TTC549 (cell line): Measurements from ENCODE around the gene SLC11A2.
"Not testable (repeated sequence)": the region's sequence is repeated elsewhere in the genome, so short reads cannot be mapped to it uniquely, and the experiment has no call there.

Source experiments
- FAIRE-seq: peaks from 2 replicates; lab custom pipeline; 2012; peaks lifted over from hg19 to GRCh38; lab: Jason Lieb, UNC

The SLC11A2 gene

GRCh38 chr12:50990147-50990727, 35.9 kb downstream of the SLC11A2 start:
- no peak for FAIRE-seq

GRCh38 chr12:50988871-50989270, 37.3 kb downstream of the SLC11A2 start:
- no peak for FAIRE-seq

GRCh38 chr12:50988051-50988450, 38.1 kb downstream of the SLC11A2 start:
- no peak for FAIRE-seq

GRCh38 chr12:50986966-50987737, 39.0 kb downstream of the SLC11A2 start:
- FAIRE-seq = peak; percentile 75

GRCh38 chr12:50985322-50985721, 40.9 kb downstream of the SLC11A2 start:
- FAIRE-seq = no peak

GRCh38 chr12:50984586-50985298, 41.4 kb downstream of the SLC11A2 start:
- FAIRE-seq = no peak

GRCh38 chr12:50981319-50982239, 44.6 kb downstream of the SLC11A2 start:
- no peak for FAIRE-seq

- FAIRE-seq = no peak
Observed at GRCh38 chr12:50980545-50980944, 45.6 kb downstream of the SLC11A2 start.

DNA sequence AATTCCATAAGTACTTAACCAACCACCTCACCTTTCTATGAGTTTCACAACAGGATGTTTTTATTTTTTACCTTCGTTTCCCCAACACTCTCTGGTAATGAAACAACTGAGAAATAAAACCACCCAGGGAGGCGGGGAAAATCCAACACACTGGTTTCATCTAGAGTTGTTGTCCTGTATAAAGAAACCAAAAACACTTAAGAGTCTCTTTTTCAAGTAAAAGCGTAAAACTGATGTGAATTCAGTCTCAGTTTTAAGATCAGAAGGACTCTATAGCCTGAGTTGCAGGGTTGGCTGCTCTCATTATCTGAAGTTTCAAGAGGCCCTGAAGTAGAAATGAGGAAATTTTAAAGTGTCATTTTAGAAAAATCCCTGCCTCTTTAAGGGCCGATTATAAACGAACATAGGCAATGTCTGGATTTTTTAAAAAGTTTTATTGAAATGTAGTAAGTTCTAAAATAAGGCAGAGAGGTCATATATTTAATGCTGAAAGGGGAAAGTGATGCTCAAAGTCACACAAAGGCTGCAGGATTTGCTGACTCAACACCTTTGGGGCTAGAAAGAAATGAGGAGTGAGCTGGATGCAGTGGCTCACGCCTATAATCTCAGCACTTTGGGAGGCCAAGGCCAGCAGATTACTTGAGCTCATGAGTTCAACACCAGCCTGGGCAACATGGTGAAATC, 46.7 kb downstream of the SLC11A2 start:
- no peak for FAIRE-seq

GRCh38 chr12:50971946-50972345, 54.2 kb downstream of the SLC11A2 start:
- FAIRE-seq = no peak

DNA sequence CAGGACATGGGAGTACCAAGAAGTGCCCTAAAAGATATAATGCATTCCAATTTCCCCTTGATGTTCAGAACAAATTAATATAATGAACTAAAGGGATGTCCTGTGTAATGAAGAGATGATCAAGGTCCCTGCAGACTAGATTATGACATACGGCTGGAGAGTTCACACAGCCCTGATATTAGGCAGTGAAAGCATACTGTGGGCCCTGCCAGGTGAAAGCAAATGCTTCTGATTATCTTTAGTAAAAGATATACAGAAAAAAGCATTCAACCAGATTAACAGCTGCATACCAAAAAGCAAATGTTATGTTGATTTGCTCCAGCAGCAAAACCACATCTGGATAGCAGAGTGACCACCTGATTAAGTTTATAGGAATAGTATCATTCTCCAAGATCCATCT, 61.8 kb downstream of the SLC11A2 start:
- FAIRE-seq = no peak

DNA sequence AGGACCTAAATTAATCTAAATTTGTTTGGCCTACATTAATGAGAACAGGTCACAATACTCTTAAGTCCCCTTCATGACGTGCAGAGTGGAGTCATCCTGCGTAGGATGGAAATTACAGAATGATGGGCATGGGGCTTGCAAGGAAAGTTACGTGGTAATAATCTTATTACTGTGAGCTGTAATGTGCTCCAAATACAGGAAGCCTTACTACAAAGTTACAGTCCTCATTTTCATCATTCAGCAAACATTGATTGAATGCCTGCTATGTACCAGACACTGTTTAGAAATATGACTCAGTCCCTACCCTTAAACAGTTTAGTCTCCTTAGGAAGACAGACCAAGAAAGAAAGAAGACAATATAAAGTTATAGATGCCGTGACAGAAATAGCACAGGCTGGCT, 64.5 kb downstream of the SLC11A2 start:
- no peak for FAIRE-seq

DNA sequence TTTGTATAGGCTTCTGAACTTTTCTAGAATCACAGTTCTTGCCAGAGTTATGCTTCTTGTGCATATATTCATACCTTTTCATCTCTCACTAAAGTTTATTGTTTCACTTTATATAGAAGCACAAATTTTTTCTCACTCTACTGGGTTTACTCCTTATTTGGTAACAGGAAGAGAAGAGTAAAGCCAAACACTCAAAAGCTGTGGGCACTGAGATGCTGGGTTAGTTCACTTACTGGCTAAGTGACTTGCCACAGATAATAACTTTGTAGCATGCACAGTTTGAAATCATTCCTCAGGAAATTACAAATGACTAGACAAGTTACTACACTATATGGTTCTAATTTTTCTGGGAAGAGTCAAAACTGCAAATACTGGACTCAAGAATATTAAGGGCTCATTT, 66.1 kb downstream of the SLC11A2 start:
- FAIRE-seq = no peak

GRCh38 chr12:50955697-50956096, 70.5 kb downstream of the SLC11A2 start:
- no peak for FAIRE-seq

- no peak for FAIRE-seq
Observed at GRCh38 chr12:50955288-50955687, 70.9 kb downstream of the SLC11A2 start.

DNA sequence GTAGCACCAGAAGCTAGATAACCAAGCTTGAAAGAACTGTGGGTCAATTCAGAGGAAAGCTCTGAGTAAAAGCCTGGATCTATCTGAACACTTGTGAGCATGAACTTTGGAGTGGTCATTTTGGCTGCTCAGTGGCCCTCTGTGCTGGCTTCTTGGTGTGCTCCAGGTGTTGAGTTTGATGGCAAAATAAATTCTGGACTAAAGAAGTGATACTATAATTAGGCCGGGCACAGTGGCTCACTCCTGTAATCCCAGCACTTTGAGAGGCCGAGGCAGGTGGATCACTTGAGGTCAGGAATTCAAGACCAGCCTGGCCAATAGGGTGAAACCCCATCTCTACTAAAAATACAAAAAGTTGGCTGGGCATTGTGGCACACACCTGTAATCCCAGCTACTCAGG, 71.4 kb downstream of the SLC11A2 start:
- FAIRE-seq = not testable (repeated sequence)

- no peak for FAIRE-seq
Observed at GRCh38 chr12:50953047-50953446, 73.1 kb downstream of the SLC11A2 start.

DNA sequence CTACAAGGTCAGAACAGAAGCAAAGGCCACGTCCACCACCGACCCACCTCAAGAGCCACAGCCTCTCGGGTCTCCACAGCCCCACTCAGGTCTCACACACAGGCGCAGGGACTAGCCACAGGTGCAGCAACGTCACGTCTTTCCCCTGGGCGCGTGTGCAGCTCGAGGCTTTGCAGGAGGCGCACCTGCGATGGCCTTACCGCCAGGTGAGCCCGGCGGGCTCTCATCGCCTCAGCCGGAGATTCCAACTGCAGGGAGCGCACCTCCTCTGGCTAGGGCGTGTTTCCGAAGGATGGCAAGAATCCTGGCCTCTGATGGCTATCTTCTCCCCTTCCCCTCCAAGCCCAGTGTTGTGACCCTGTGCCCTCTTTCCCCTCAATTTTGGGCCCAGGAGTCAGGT, 73.7 kb downstream of the SLC11A2 start, which contains the start of gene HIGD1C:
Gene HIGD1C (plus strand): TSS at position 35 of the 400 bp plus-strand sequence. CDS start 1,455 bp downstream, outside the sequence.
- no peak for FAIRE-seq

- FAIRE-seq = no peak
Observed at GRCh38 chr12:50951112-50951511, 75.1 kb downstream of the SLC11A2 start.

DNA sequence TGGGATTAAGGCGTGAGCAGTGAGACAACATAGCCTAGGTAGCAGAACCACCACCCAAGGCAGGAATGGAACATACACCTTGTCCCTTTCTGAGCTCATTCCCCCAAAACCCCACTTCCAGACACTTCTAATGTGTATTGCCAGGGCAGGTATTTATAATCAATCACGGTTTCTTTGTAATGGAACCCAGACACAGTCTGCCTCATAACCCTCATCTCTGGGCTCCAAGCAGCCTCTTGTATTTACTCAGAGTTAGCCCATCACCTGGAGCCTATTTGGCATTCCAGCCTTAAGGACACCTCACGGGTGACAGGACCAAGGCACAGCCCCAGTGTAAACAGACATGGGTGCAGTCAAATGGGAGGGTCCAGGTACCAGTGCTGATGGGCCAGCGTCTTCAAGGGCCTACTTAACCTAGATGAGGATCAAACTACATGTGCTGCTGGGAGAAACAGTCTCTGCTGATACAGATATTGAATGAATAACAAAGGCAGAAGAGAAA, 76.3 kb downstream of the SLC11A2 start:
- no peak for FAIRE-seq

DNA sequence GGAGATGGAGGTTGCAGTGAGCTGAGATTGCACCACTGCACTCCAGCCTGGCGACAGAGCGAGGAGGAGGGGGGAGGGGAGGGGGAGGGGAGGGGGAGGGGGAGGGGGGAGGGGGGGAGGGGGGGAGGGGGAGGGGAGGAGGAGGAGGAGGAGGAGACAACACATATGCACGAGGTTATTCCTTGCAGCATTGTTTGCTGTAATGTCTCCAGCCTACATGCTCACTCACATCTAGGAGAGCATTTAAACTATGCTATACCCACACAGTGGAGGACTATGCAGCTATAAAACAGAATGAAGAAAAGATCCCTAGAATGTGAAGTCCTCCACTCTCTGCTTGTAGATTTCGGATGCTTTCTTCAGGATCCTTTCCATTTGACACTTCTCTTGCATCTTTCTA, 77.4 kb downstream of the SLC11A2 start:
- no peak for FAIRE-seq
